Gastrocnemius medialis (tissue), 4 donors: Measurements from ENCODE around the gene ZACN. TPM values are rescaled to one million over a fixed set of nuclear protein-coding genes. Genes with fewer than 3 reads are reported as not detected.

Source experiments
- ATAC-seq, 2 donors: fragments of 150-250 bp; one replicate each; pipeline ENCODE4 v1.9.1; 2016
- DNase-seq, 2 donors: peaks; one replicate each; pipeline ENCODE4 v3.0.0-alpha.2; 2019
- H3K27ac ChIP-seq, 4 donors: fragments of 200-600 bp; sonication (generic); 1 replicate in 1 of 4; 2 replicates in 3 of 4; pipeline ENCODE4 v1.5.1; 2016 to 2018; ENCODE audit warnings: mild to moderate bottlenecking in 2 of 4, moderate library complexity in 1 of 4
- H3K27me3 ChIP-seq, 3 donors: fragments of 200-600 bp; sonication (generic) in 2 of 3; 1 replicate in 1 of 3; 2 replicates in 2 of 3; pipeline versions ENCODE4 v1.5.1 to v1.6.0; 2016 to 2019; ENCODE audit warnings: mild to moderate bottlenecking in 1 of 3, moderate library complexity in 1 of 3
- H3K36me3 ChIP-seq, 2 donors: fragments of 200-600 bp; sonication (generic) in 1 of 2; one replicate each; pipeline ENCODE4 v1.5.1; 2017 to 2018
- H3K4me1 ChIP-seq, 2 donors: fragments of 200-600 bp; sonication (generic) in 1 of 2; one replicate each; pipeline ENCODE4 v1.5.1; 2016 to 2017; ENCODE audit warnings: mild to moderate bottlenecking in 2 of 2
- H3K4me3 ChIP-seq, 4 donors: fragments of 200-600 bp; sonication (generic) in 3 of 4; 1 replicate in 1 of 4; 2 replicates in 3 of 4; pipeline ENCODE4 v1.5.1; 2016 to 2019; ENCODE audit warnings: mild to moderate bottlenecking in 2 of 4
- H3K9me3 ChIP-seq, 3 donors: fragments of 200-600 bp; sonication (generic) in 2 of 3; 1 replicate in 1 of 3; 2 replicates in 2 of 3; pipeline ENCODE4 v1.5.1; 2016 to 2019
- CTCF ChIP-seq, 5 experiments: fragments of 450-650 bp in 3 of 5; fragments of 200-600 bp in 2 of 5; sonication (generic) in 2 of 5; IDR thresholded peaks in 4 of 5; conservative IDR thresholded peaks in 1 of 5; 1 replicate in 4 of 5; 2 replicates in 1 of 5; pipeline ENCODE4 v1.5.1; 2016 to 2019; ENCODE audit warnings: antibody characterized with exemption in 5 of 5, mild to moderate bottlenecking in 3 of 5, moderate library complexity in 3 of 5
- POLR2A ChIP-seq, 2 donors: fragments of 450-650 bp; IDR thresholded peaks; one replicate each; pipeline ENCODE4 v1.6.1; 2017; ENCODE audit warnings: antibody characterized with exemption in 2 of 2, mild to moderate bottlenecking in 2 of 2, moderate library complexity in 2 of 2
- in situ Hi-C, 4 donors: fragments of 200-750 bp; cut with MboI; loops; one replicate each; pipeline versions ENCODE4 v1.15.0 to v1.8.0; 2017; ENCODE audit warnings: low sequenced_read_pairs in 4 of 4
- intact Hi-C: fragments of 100-400 bp; cut with DNase I; formaldehyde crosslinking; loops from one replicate; pipeline ENCODE4 v1.15.1; 2023; ENCODE audit warnings: low total_unique reads
- total RNA-seq, 4 donors: library from RNA; depleted of rRNA; stranded (reverse); fragments of >200 nt; gene quantifications; one replicate each; pipeline versions ENCODE4 v1.1.0 to v1.2.3, GENCODE V29; 2016

ZACN gene
- total RNA-seq, 4 donors from 2014 or later, result not detected

- intact Hi-C loops, result no loop called here
- H3K27me3 ChIP-seq, result no peaks in the 10 kb centered on the region
- TF ChIP-seq POLR2A (IDR thresholded peaks at IDR 0.05) (no peak), CTCF (IDR thresholded peaks at IDR 0.05 in 4 of 5, conservative IDR thresholded peaks at IDR 0.05 in 1 of 5) (no peak)
- H3K36me3 ChIP-seq, result no peaks in the 10 kb centered on the region
- no peak overlapping the region for H3K4me3 ChIP-seq
- ATAC-seq (no peak), DNase-seq (no peak)
- peaks cover 10 to 14% of the 10 kb centered on the region in 2 donors for H3K4me1 ChIP-seq
- H3K27ac ChIP-seq, result no peak overlapping the region
- H3K9me3 ChIP-seq, result no peaks in the 10 kb centered on the region
- in situ Hi-C loops, result no loop called here
Measured at GRCh38 chr17:76107509-76107908, 28.5 kb downstream of the ZACN start.

- TF ChIP-seq POLR2A (IDR thresholded peaks at IDR 0.05) (no peak), CTCF (IDR thresholded peaks at IDR 0.05 in 4 of 5, conservative IDR thresholded peaks at IDR 0.05 in 1 of 5) (no peak)
- no peak overlapping the region for H3K27ac ChIP-seq
- in situ Hi-C loops (loop anchor here in 1 of 4 donors (10.0 kb wide), 1 partner anchor 73 kb away; no protein-coding TSS in a partner anchor), intact Hi-C loops (no loop called here)
- ATAC-seq, result no peak
- H3K4me1 ChIP-seq, result no peaks in the 10 kb centered on the region
- H3K4me3 ChIP-seq, result no peak overlapping the region
- H3K27me3 ChIP-seq, result no peaks in the 10 kb centered on the region
- H3K36me3 ChIP-seq, result no peaks in the 10 kb centered on the region
- H3K9me3 ChIP-seq, result no peaks in the 10 kb centered on the region
- no peak for DNase-seq
Measured at GRCh38 chr17:76111956-76112355, 33.0 kb downstream of the ZACN start.

GRCh38 chr17:76115138-76115754, 36.3 kb downstream of the ZACN start:
- Histone ChIP-seq H3K4me1 (no peaks in the 10 kb centered on the region), H3K36me3 (no peaks in the 10 kb centered on the region), H3K9me3 (no peaks in the 10 kb centered on the region), H3K27ac (no peak overlapping the region), H3K27me3 (no peaks in the 10 kb centered on the region), H3K4me3 (no peak overlapping the region)
- in situ Hi-C loops, result loop anchor here in 1 of 4 donors (10.0 kb wide), 1 partner anchor 70 kb away; no protein-coding TSS in a partner anchor
- intact Hi-C loops, result no loop called here
- TF ChIP-seq POLR2A (IDR thresholded peaks at IDR 0.05) (no peak), CTCF (IDR thresholded peaks at IDR 0.05 in 4 of 5, conservative IDR thresholded peaks at IDR 0.05 in 1 of 5) (no peak)
- DNase-seq (no peak), ATAC-seq (no peak)

- Histone ChIP-seq H3K27ac (no peak overlapping the region), H3K36me3 (no peaks in the 10 kb centered on the region), H3K4me3 (no peak overlapping the region), H3K4me1 (peaks cover 3% of the 10 kb centered on the region in 2 donors), H3K27me3 (no peaks in the 10 kb centered on the region), H3K9me3 (no peaks in the 10 kb centered on the region)
- no peak for DNase-seq
- in situ Hi-C loops (loop anchor here in 3 of 4 donors (5.0 to 10.0 kb wide), 3 partner anchors 65 to 178 kb away; no protein-coding TSS in a partner anchor), intact Hi-C loops (loop anchor here (2.0 to 10.0 kb wide), 2 partner anchors 61 to 285 kb away; no protein-coding TSS in a partner anchor)
- no peak for TF ChIP-seq CTCF (IDR thresholded peaks at IDR 0.05 in 4 of 5, conservative IDR thresholded peaks at IDR 0.05 in 1 of 5)
- TF ChIP-seq POLR2A (IDR thresholded peaks at IDR 0.05), result no peak
- no peak for ATAC-seq
Measured at GRCh38 chr17:76119409-76120371, 40.7 kb downstream of the ZACN start.
